IMR-90 (cell line): ENCODE results near the gene QKI. TPM values are rescaled to one million over a fixed set of nuclear protein-coding genes. Genes with fewer than 3 reads are reported as not detected.
A peak's percentile ranks its signal among the peaks of the same experiment; 100 is the strongest.

Experiments used
- ATAC-seq: fragments of 200-7000 bp; cut with Tn5 transposase; 2 replicates; pipeline ENCODE4 v1.9.1; 2020; ENCODE audit warnings: low read depth, mild to moderate bottlenecking, moderate library complexity
- BruUV-seq: library from RNA; stranded (reverse); fragments of 400-500 nt; replicated peaks from 2 replicates; lab custom pipeline; 2021; lab: Mats Ljungman, UMichigan
- CTCF ChIA-PET: fragments of 300-600 bp; formaldehyde crosslinking; extraction: SDS; loops from one replicate; lab custom pipeline; 2021; ENCODE audit warnings: antibody characterized with exemption; lab: Yijun Ruan, JAX
- POLR2A ChIA-PET: fragments of 300-600 bp; sonication (Branson Sonifier 250); formaldehyde crosslinking; loops from one replicate; lab custom pipeline; 2022; ENCODE audit warnings: antibody characterized with exemption; ENCODE audit not compliant: unreplicated experiment; lab: Charles Lee
- DNase-seq: peaks from one replicate; pipeline ENCODE4 v3.0.0; 2013
- H2AFZ ChIP-seq: replicated peaks from 2 replicates; pipeline ENCODE3; 2013; ENCODE audit warnings: low read length, mild to moderate bottlenecking; ENCODE audit not compliant: poor library complexity
- H2AK5ac ChIP-seq: 2 replicates; pipeline ENCODE4 v1.6.1; 2013; ENCODE audit warnings: low read depth, low read length, inconsistent platforms
- H2AK9ac ChIP-seq: replicated peaks from 2 replicates; pipeline ENCODE3; 2013; ENCODE audit warnings: mild to moderate bottlenecking, low read depth, low read length, moderate library complexity; ENCODE audit not compliant: poor library complexity
- H2BK120ac ChIP-seq: 2 replicates; pipeline ENCODE4 v1.6.1; 2013; ENCODE audit warnings: low read depth, low read length, inconsistent platforms
- H2BK15ac ChIP-seq: 3 replicates; pipeline ENCODE4 v1.6.1; 2013; ENCODE audit warnings: low read depth, low read length, inconsistent platforms
- H2BK20ac ChIP-seq: 2 replicates; pipeline ENCODE4 v1.6.1; 2013; ENCODE audit warnings: low read depth, mild to moderate bottlenecking, inconsistent platforms, low read length, moderate library complexity
- H2BK5ac ChIP-seq: 2 replicates; pipeline ENCODE4 v1.6.1; 2013; ENCODE audit warnings: mild to moderate bottlenecking, low read depth, low read length, inconsistent platforms; ENCODE audit not compliant: poor library complexity, severe bottlenecking
- H3K14ac ChIP-seq: replicated peaks from 2 replicates; pipeline ENCODE4 v1.6.1; 2013; ENCODE audit warnings: low read depth, low read length, inconsistent platforms
- H3K18ac ChIP-seq: 2 replicates; pipeline ENCODE4 v1.6.1; 2013; ENCODE audit warnings: low read depth, low read length, control low read depth
- H3K23ac ChIP-seq: 2 replicates; pipeline ENCODE4 v1.6.1; 2013; ENCODE audit warnings: low read depth, low read length, inconsistent platforms
- H3K27ac ChIP-seq: 2 replicates; pipeline ENCODE4 v1.5.1; 2013; ENCODE audit warnings: mild to moderate bottlenecking, control low read depth, low read length; ENCODE audit not compliant: insufficient read depth
- H3K27me3 ChIP-seq: 2 replicates; pipeline ENCODE4 v1.6.1; 2013; ENCODE audit warnings: low read length; ENCODE audit not compliant: control insufficient read depth, insufficient read depth
- H3K36me3 ChIP-seq: 2 replicates; pipeline ENCODE4 v1.6.1; 2013; ENCODE audit warnings: low read length, mixed read lengths; ENCODE audit not compliant: control insufficient read depth, insufficient read depth
- H3K4ac ChIP-seq: 2 replicates; pipeline ENCODE4 v1.6.1; 2013; ENCODE audit warnings: low read depth, low read length, inconsistent platforms
- H3K4me1 ChIP-seq: 2 replicates; pipeline ENCODE4 v1.6.1; 2013; ENCODE audit warnings: low read length, mixed read lengths; ENCODE audit not compliant: control insufficient read depth, insufficient read depth
- H3K4me2 ChIP-seq: 2 replicates; pipeline ENCODE4 v1.6.1; 2013; ENCODE audit warnings: low read depth, mild to moderate bottlenecking, control low read depth, low read length, moderate library complexity
- H3K4me3 ChIP-seq: 2 replicates; pipeline ENCODE4 v1.5.1; 2013; ENCODE audit warnings: low read depth, mild to moderate bottlenecking, control low read depth, low read length, moderate library complexity; ENCODE audit not compliant: insufficient read depth
- H3K56ac ChIP-seq: 2 replicates; pipeline ENCODE4 v1.6.1; 2013; ENCODE audit warnings: low read length, inconsistent platforms; ENCODE audit not compliant: insufficient read depth; ENCODE audit errors: extremely low read depth
- H3K79me1 ChIP-seq, 2 experiments: 2 replicates each; pipeline ENCODE4 v1.6.1; 2013; ENCODE audit warnings: low read length in 2 of 2, inconsistent platforms in 1 of 2, low read depth in 1 of 2
- H3K9ac ChIP-seq: 2 replicates; pipeline ENCODE4 v1.6.1; 2013; ENCODE audit warnings: low read depth, low read length, control low read depth
- H3K9me1 ChIP-seq: 2 replicates; pipeline ENCODE4 v1.6.1; 2013; ENCODE audit warnings: low read length, inconsistent platforms; ENCODE audit not compliant: insufficient read depth
- H3K9me3 ChIP-seq: 2 replicates; pipeline ENCODE4 v1.6.1; 2013; ENCODE audit warnings: low read length; ENCODE audit not compliant: control insufficient read depth, insufficient read depth
- H4K20me1 ChIP-seq: 2 replicates; pipeline ENCODE4 v1.6.1; 2013; ENCODE audit warnings: low read length, inconsistent platforms; ENCODE audit not compliant: insufficient read depth
- H4K5ac ChIP-seq: 2 replicates; pipeline ENCODE4 v1.6.1; 2013; ENCODE audit warnings: mild to moderate bottlenecking, low read depth, low read length, control low read depth
- H4K8ac ChIP-seq, 2 experiments: 2 replicates each; pipeline ENCODE4 v1.6.1; 2013; ENCODE audit warnings: low read depth in 2 of 2, low read length in 2 of 2, control low read depth in 1 of 2, inconsistent platforms in 1 of 2
- H4K91ac ChIP-seq: 2 replicates; pipeline ENCODE4 v1.6.1; 2013; ENCODE audit warnings: low read depth, low read length, inconsistent platforms; ENCODE audit not compliant: insufficient read depth
- CEBPB ChIP-seq: IDR thresholded peaks from 2 replicates; pipeline ENCODE4 v1.6.1; 2012; ENCODE audit warnings: low read depth, low read length, improper control_type of control experiment
- CHD1 ChIP-seq: IDR thresholded peaks from 2 replicates; pipeline ENCODE4 v1.6.1; 2012; ENCODE audit warnings: low read depth, low read length, improper control_type of control experiment
- ELK1 ChIP-seq: fragments of 150-350 bp; IDR thresholded peaks from 2 replicates; pipeline ENCODE4 v1.6.1; 2016; ENCODE audit warnings: low read depth, mild to moderate bottlenecking, low read length, moderate library complexity, borderline replicate concordance
- MXI1 ChIP-seq: IDR thresholded peaks from 2 replicates; pipeline ENCODE4 v1.6.1; 2012; ENCODE audit warnings: low read depth, mild to moderate bottlenecking, low read length, moderate library complexity, borderline replicate concordance
- NFE2L2 ChIP-seq: fragments of 150-350 bp; IDR thresholded peaks from 2 replicates; pipeline ENCODE4 v1.6.1; 2016; ENCODE audit warnings: low read depth, mild to moderate bottlenecking, low read length
- RCOR1 ChIP-seq: IDR thresholded peaks from 2 replicates; pipeline ENCODE4 v1.6.1; 2012; ENCODE audit warnings: mild to moderate bottlenecking, low read length, improper control_type of control experiment; ENCODE audit not compliant: insufficient replicate concordance
- WGBS, 2 experiments: methylation state at CpG; one replicate each; pipeline versions ENCODE4 v1.1.5 to v1.1.7; 2013; ENCODE audit warnings: missing lambda C conversion rate in 2 of 2; ENCODE audit not compliant: insufficient read length in 1 of 2; ENCODE audit errors: extremely low coverage in 2 of 2; 5-methylcytosine and 5-hydroxymethylcytosine counted together
- dilution Hi-C: fragments of 300-500 bp; cut with HindIII; formaldehyde crosslinking; loops from one replicate; pipeline ENCODE4 v1.14.3; 2018; ENCODE audit warnings: low sequenced_read_pairs; ENCODE audit not compliant: unreplicated experiment
- in situ Hi-C: fragments of 300-500 bp; cut with MboI; formaldehyde crosslinking; loops from 3 replicates; pipeline ENCODE4 v1.14.3; 2019; ENCODE audit warnings: low sequenced_read_pairs, inconsistent platforms, mixed read lengths
- intact Hi-C: fragments of 100-400 bp; cut with micrococcal nuclease; formaldehyde crosslinking; loops from 2 replicates; pipeline ENCODE4 v1.10.0; 2022
- polyA plus RNA-seq, 3 experiments: library from polyadenylated mRNA; depleted of rRNA; stranded (reverse); fragments of >200 nt; gene quantifications; 2 replicates each; pipeline ENCODE4 v1.2.3, GENCODE V29; 2012; ENCODE audit warnings: low replicate concordance in 1 of 3
- total RNA-seq: library from RNA; depleted of rRNA; stranded (reverse); fragments of >200 nt; gene quantifications from 2 replicates; pipeline ENCODE4 v1.2.3, GENCODE V29; 2012

Gene QKI
- total and polyA plus RNA-seq, 2 of the 4 experiments (the other 2 are of a cell fraction), result 112 to 232 TPM

- H3K79me1 ChIP-seq, result no peaks in the 10 kb centered on the region
- dilution Hi-C loops (no loop called here), intact Hi-C loops (no loop called here), in situ Hi-C loops (no loop called here)
- H2BK15ac ChIP-seq, result no peak overlapping the region
- H2AK9ac ChIP-seq, result no peak overlapping the region
- H4K5ac ChIP-seq, result no peak overlapping the region
- no peak overlapping the region for H2BK120ac ChIP-seq
- no CpG with 5 or more reads among the region's 5 CpGs for WGBS, 2 experiments
- H2AK5ac ChIP-seq, result no peak overlapping the region; the same call in 1 of the 2 replicates
- 0 out of 2 replicates have a peak, but pooled peaks cover 3% of the 10 kb centered on the region for H3K27me3 ChIP-seq
- H4K20me1 ChIP-seq, result no peaks in the 10 kb centered on the region
- no peak overlapping the region for H3K18ac ChIP-seq
- H4K8ac ChIP-seq, result no peak overlapping the region
- H2BK5ac ChIP-seq, result no peak overlapping the region
- no peaks in the 10 kb centered on the region for H3K9me3 ChIP-seq
- peak overlapping the region; percentile 51 for H2AFZ ChIP-seq
- no peak overlapping the region for H3K27ac ChIP-seq
- H3K4ac ChIP-seq, result no peak overlapping the region
- H3K9ac ChIP-seq, result no peak overlapping the region
- BruUV-seq, result no TSS peak
- H3K4me3 ChIP-seq, result no peak overlapping the region
- no peak overlapping the region for H3K14ac ChIP-seq
- no peaks in the 10 kb centered on the region for H3K4me1 ChIP-seq
- H3K23ac ChIP-seq, result no peak overlapping the region
- TF ChIP-seq CEBPB, result no peak
- TF ChIP-seq CHD1, result no peak
- TF ChIP-seq RCOR1, result no peak
- no peak for TF ChIP-seq NFE2L2
- no peak for TF ChIP-seq MXI1
- no peak for TF ChIP-seq ELK1
- H3K56ac ChIP-seq, result no peak overlapping the region
- DNase-seq (no peak), ATAC-seq (no peak)
- no peaks in the 10 kb centered on the region for H3K9me1 ChIP-seq
- no peaks in the 10 kb centered on the region for H3K36me3 ChIP-seq
- POLR2A ChIA-PET, result no interaction called here
- H3K4me2 ChIP-seq, result no peak overlapping the region
- no peak overlapping the region for H4K91ac ChIP-seq
- H2BK20ac ChIP-seq, result no peak overlapping the region
- CTCF ChIA-PET, result no interaction called here
Measured at GRCh38 chr6:163620101-163620500, 205.6 kb downstream of the QKI start.
